Left kidney (tissue), 8 donors: ENCODE data around the gene RNASE2. TPM values are rescaled to one million over a fixed set of nuclear protein-coding genes. Genes with fewer than 3 reads are reported as not detected.
"Not testable (repeated sequence)": the region's sequence is repeated elsewhere in the genome, so short reads cannot be mapped to it uniquely, and the experiment has no call there.

Experiments used
- DNase-seq: peaks from one replicate; pipeline ENCODE4 v3.0.0-alpha.2; 2013
- long read RNA-seq, 8 donors: transcript quantifications; one replicate each; lab custom pipeline, GENCODE V29; 2026
- polyA plus RNA-seq: library from polyadenylated mRNA; unstranded; fragments of 120-200 nt; gene quantifications from one replicate; pipeline ENCODE4 v1.2.1, GENCODE V29; 2013; ENCODE audit not compliant: insufficient read length

RNASE2 gene
- polyA plus RNA-seq: 1.1 TPM
- long read RNA-seq, donor 1, partial matches to known transcripts: 0 of 1 reads
- long read RNA-seq, donor 1, other reads (novel, unspliced or antisense): 0 of 1 reads
- long read RNA-seq, donor 2, partial matches to known transcripts: 0 of 1 reads
- long read RNA-seq, donor 2, other reads (novel, unspliced or antisense): 0 of 1 reads
- long read RNA-seq, donor 3: 0 reads
- long read RNA-seq, donor 4: 0 reads
- long read RNA-seq, donor 5, partial matches to known transcripts: 0 of 1 reads
- long read RNA-seq, donor 5, other reads (novel, unspliced or antisense): 0 of 1 reads
- long read RNA-seq, donor 6: 0 reads
- long read RNA-seq, donor 7: 0 reads
- long read RNA-seq, donor 8: 0 reads

DNA sequence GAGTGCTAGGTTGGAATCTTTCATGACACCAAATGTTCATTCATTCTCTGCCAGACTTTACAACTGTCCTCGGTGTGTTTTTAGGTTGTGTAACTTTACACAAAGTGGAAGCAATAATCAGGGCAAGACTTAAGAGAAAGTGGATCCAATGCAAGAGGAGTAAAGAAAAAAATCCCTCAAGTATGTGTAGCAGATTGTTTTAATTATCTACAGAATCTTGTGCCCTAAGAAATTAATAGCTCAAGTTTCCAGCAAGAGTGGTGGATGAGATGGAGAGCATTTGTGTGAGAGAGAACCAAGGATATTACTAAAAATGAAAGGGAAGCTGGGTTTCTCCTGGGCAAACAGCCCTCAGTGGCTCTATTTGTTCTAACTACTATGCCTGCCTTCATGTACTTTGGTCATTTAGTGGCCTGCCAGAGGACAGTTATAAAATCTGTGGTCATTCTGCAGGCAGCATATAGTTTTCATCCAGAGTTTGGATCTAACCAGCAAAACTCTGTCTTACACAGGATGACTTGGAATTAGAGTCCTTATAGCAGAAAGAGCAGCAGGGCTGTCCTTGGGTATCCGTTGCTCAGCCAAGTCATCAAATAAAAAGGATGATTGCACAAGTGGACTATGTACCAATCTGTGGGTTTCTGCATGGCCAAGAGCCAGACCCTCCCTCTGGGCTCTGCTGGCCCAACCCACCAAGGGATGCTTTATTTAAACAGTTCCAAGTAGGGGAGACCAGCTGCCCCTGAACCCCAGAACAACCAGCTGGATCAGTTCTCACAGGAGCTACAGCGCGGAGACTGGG lies at the start of gene RNASE2:
Gene RNASE2 (plus strand): TSS at position 752 of the 802 bp plus-strand sequence. CDS start 285 bp downstream, outside the sequence.
- not testable (repeated sequence) for DNase-seq

DNA sequence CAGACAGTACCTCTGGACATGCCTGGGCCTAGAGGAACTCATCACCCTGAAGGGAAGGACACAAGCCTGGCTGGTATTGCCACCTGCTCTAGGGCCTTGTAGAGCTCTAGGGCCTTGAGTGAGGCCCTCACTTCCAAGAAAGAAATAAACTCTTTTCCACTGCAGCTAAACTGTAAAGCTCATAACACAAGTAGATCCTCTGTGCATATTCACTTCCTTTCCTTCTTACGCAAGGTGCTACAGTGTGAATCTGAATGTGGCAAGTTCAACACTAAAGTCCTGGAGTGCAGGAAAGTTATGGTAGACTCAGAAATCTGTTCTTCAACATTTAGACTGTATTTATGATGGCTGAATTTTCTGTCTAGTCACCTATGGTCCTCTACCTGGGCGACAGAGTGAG lies 49.6 kb upstream of the RNASE2 start:
- no peak for DNase-seq

DNA sequence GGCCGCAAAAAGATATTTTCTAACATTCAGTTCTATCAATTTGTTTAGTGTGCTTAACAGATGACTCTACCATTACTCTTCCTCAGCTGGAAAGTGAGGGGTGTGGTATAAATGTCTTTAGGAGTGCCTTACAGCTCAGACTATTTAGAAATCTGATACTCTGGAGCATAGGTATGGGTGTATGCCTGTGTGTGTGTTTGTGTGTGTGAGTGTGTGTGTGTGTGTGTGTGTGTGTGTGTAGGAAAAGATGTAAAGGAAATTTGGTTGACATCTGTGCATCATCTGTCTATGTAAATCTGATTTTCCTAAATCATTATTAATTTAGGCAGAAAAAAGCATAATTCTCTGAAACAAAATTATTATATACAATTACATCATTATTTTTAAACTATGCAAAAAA lies 48.1 kb upstream of the RNASE2 start:
- DNase-seq: no peak

DNA sequence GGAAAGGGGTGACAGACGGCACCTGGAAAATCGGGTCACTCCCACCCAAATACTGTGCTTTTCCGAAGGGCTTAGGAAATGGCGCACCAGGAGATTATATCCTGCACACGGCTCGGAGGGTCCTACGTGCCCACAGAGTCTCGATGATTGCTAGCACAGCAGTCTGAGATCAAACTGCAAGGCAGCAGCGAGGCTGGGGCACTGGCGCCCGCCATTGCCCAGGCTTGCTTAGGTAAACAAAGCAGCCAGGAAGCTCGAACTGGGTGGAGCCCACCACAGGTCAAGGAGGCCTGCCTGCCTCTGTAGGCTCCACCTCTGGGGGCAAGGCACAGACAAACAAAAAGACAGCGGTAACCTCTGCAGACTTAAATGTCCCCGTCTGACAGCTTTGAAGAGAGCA lies 44.5 kb upstream of the RNASE2 start:
- not testable (repeated sequence) for DNase-seq

DNA sequence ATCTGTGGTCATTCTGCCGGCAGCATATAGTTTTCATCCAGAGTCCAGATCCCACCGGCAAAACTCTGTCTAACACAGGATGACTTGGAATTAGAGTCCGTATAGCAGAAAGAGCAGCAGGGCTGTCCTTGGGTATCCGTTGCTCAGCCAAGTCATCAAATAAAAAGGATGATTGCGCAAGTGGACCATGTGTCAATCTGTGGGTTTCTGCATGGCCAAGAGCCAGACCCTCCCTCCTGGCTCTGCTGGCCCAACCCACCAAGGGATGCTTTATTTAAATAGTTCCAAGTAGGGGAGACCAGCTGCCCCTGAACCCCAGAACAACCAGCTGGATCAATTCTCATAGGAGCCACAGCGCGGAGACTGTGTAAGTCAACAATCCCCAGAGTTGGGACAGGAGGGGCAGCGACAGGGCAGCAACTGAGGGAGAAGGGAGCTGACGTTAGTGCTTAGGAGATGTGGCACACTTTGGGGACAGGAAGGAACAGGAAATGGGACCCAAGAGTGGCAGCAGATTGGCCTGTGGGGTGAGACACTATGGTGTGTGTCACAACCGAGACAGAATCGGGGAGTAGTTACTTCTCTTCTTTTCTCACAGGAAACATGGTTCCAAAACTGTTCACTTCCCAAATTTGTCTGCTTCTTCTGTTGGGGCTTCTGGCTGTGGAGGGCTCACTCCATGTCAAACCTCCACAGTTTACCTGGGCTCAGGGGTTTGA lies 36.1 kb upstream of the RNASE2 start:
- not testable (repeated sequence) for DNase-seq

DNA sequence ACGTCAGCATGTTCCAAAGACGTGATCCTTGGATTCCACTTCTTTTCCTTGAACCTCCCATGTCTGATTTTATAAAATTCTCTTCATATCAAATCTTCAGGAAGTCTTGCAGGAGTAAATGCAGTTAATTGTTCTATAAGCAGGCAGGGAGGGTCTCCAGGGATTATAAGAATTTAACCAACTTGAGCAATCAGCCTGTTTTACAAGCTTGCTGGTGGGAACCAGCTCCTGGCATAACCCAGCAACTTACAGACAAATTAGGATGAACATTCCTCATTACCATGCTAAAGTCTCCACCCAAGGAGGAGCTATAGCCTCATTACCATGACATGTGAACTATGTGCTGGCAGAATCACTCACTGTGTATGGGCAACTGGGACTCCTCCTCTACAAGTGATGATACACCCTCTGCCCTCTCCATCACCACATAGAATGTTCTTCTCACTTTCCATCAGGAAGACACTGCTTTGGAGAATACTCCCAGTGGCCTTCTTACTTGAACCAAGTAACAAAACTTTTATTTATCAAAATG lies 31.5 kb upstream of the RNASE2 start:
- DNase-seq: not testable (repeated sequence)

DNA sequence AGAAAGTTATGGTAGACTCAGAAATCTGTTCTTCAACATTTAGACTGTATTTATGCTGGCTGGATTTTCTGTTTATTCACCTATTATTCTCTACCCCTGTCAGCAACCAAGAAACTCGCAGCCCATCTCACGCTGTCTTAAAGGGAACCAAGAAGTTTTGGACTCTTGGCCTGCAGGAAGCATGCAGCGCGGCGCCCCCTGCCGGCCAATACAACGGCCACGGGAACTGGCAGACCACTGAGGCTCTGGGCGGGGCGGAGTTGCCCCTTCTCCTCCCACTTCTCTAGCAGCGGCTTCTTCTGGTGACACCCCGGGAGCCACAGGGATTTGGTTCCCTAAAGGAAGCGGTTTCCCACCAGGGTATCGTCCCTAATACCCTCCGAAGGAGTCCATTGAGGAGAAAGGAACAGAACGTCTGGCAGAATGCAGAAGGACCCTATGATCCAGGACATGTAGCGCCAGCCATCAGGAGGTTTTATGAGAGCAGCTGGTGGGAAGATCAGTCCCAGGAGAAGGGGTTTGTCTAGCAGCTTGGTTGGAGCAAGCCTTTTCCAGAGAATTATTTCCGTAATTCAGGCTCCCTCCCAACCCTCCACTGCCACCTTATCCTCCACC lies 21.0 kb upstream of the RNASE2 start:
- no peak for DNase-seq

DNA sequence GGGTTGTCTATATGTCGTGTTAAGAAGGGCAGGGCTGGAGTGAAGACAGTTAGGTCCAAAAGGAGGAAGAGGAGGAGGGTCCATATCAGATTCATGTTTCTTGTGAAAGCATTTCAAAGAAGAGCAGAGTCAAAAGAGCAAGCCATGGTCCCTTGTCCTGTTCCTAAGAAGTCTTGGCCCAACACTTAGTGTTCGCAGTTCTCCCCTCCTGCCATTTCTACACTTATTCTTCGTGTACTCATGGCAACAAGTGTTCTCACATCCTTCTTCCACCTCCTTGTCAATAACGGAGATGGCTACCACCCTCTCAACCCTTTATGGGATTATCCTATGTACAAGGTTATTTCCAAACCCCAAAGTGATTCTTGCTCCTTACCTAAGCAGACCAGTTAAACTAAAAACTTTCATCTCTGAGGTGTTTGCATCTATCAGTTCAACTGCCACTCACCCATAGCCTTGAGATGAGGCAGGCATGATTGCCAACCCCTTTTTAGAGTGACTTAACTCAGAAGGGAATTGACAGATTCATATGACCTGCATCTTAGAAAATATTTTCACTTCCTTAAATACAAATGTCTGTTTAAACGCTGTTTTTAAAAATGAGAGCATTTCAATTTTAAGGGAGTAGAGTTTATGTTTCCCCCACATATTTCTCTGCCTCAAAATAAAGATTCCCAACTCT lies 19.8 kb upstream of the RNASE2 start:
- no peak for DNase-seq

DNA sequence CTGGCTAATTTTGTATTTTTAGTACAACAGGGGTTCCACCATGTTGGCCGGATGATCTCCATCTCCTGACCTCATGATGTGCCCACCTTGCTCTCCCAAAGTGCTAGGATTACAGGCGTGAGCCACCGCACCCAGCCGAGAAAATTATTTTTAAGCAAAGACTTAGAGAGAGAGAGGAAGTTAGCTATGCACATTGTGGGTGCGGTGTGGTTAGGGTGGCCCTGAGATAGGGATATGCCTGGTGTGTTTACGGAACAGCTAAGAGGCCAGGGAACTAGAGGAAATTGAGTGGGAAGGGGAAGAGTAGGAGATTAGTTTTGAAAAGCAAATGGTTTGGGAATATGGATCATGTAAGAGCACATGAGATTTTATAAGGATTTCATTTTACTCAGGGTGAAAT lies 10.1 kb upstream of the RNASE2 start:
- not testable (repeated sequence) for DNase-seq

DNA sequence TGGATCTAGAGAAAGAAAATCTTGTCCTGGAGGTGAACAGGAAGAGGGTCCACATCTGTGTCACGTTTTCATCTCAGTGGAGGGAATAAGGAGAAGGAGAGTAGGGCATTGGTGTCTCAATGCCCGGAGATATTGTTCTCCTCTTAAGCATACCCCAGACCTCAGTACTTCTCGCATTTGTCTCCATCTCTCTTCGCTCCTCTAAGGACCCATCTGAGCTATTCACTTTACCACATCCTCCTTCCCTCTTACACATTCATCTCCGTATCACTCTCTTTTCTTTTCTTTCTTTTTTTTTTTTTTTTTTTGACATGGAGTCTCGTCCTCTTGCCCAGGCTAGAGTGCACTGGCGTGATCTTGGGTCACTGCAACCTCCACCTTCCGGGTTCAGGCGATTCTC lies 8.6 kb upstream of the RNASE2 start:
- not testable (repeated sequence) for DNase-seq

DNA sequence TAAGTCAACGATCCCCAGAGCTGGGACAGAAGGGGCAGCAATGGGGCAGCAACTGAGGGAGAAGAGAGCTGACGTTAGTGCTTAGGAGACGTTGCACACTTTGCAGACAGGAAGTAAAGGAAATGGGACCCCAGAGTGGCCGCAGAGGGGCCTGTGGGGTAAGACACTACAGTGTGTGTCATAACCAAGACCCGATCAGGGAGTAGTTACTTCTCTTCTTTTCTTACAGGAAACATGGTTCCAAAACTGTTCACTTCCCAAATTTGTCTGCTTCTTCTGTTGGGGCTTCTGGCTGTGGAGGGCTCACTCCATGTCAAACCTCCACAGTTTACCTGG lies 219 bp downstream of the RNASE2 start:
- DNase-seq: not testable (repeated sequence)

DNA sequence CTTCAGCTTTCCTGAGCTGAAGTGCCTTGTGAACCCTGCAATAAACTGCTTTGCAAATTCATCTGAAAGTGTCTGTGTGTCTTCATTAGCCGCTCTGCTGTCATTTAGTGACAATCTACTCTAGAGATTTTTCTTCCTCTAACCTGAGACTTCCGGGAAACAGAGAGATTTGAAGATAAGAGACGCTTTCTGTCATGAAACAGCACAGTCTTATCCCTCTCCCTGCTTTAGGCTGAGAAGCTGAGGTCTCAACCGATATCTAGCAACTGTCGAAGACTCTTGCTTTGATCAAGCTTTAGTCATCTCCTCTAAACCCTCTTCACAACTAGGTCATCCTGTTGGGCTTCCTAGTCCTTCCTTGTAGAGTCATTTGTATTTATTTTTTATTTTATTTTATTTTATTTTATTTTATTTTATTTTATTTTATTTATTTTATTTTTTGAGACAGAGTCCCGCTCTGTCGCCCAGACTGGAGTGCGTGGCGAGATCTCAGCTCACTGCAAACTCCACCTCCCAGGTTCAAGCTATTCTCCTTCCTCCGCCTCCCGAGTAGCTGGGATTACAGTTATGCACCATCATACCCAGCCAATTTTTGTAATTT lies 1.2 kb downstream of the RNASE2 start:
- DNase-seq: no peak

DNA sequence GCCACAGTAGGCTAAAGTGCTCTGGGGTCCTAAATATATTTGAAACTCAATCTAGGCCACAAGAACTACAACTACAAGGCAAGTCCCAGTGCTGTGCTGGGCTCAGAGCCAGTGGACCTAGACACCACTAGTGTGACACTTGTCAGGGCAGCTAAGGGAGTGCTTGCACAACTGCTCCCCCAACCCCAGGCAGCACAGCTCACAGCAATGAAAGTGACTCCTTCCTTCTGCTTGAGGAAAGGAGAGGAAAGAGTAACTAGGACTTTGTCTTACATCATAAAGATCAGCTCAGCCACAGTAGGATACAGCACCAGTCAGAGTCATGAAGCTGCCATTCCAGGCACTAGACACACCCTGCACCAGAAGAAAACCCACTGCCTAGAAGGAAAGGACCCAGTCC lies 3.7 kb downstream of the RNASE2 start:
- not testable (repeated sequence) for DNase-seq

DNA sequence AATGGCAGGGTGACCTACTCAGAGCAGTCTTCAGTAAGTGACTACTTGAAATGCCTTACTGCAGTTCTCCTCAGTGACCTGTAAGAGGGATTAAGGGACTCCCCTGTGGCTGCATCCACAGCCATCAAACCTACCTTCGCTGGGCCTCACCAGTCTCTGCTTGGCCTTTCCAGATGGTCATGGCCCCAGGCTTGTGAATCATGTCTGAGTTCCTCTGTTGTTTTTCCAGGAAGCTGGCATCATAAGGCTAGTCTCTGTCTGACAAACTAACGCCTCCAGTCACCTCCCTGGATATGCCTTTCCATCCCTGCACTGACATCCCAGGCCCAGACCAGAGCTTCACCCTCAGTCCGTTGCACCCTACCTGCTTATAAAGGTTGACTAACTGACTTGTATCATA lies 14.0 kb downstream of the RNASE2 start:
- no peak for DNase-seq

DNA sequence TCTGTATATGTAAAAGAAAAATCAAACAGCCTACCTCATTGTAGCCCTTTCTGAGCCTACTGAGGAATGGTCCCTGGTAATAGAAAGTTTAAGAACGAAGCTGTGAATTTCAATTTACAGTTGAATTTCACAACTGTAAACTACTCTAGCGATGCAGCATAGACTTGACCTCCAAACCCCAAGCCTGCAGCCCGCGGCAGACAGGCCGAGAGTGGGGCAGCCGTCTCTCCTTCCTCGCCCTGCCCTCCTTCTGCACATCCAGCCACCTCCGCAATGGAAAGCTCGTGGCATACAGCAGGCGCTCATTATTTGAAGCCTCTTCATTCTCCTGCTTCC lies 15.3 kb downstream of the RNASE2 start:
- no peak for DNase-seq

DNA sequence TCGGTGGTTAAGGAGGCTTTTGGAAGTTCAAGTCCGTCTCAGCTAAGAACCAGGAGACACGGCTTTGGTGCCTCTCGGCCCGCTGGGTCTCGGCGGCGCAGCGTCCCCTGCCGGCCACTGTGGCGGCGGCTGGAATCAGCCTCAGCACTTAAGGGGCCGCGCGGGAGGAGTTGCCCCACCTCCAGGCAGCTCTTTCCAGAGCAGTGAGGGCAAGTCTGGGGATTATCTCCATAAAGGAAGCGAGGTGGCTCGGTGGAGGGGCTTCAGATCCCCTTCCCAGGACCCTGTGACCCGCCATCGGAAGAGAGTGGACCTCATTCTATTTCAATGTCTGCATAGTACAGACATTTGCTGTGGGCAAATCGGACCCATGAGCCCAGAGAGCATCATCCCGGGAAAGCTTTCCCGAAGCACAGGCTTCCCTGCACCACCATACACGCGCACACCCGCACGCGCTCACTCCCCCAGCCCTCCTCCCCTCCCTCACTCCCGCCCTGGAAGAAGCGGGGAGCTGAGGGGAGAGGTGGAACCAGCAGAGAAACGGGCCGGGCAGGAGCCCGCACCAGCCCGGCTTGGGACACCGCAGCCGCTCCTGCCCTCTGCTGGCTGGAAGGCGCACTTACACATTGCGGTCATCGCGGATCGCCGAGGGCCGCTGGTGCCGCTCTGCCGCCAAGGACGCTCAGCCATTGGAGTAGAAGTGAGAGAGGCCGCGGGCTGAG lies 15.9 kb downstream of the RNASE2 start:
- DNase-seq: peak; percentile 83

DNA sequence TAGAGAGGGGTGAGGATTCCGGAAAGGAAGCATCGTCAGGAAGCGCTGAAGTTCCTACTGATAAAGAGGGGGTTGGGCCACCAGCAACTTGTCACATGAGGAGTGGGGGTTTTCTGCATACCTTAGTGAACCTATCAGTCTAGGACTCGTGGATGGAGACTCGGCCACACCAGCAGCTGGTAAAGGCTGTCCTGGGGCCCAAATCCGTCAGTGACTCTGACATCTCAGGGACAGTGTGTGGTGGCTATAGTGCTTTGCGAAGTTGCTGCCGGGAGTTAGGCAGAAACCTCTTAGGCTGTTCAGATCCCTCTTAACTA lies 16.4 kb downstream of the RNASE2 start:
- DNase-seq: no peak

DNA sequence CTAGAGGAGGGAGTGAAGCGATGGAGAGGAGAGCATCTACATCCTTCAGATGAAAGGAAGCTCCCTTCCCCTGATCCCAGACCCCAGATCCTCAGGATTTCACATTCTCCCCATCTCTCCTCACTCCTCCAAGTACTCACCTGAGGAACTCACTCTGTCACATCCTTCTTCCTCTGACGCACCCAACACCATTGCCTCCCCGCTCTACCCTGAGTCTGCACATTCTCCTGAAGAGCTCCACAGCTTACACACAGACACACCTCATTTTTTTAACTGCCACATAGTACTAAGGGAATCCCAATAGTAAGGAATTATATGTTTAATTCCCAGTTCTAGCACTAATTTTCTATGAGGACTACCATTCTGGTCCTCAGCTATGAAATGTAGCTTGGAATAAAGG lies 18.2 kb downstream of the RNASE2 start:
- DNase-seq: no peak

DNA sequence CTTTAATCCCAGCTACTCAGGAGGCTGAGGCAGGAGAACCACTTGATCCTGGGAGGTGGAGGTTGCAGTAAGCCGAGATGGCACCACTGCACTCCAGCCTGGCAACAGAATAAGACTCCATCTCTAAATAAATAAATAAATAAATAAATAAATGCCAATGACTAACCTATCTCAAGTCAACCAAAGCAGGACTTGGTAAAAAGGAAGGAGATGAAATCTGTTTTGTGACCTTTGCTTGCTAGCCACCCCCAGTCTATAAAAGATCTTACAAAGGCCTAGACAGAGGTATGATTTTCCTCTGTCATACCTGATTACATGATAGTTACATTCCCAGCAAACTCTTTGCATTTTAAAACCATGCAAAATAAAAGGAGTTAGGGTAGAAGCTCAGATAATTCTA lies 21.0 kb downstream of the RNASE2 start:
- DNase-seq: no peak

DNA sequence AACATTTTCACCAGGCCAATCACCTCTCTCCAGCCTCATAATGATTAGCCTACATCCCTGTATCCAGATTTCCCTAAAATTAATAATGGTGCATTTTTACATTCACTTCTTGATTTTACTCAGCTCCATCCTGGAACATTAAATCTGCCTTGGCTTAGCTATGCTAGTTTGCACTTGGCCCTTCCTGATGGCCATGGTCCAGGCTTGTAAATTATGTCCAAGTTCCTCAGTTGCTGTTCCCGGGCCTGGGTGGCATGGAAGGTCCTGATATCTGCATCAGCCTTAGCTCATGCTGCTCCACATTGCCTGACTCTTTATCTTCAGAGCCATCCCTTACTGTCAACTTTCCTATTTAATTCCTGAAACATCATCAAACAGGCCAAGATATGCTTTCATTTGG lies 23.4 kb downstream of the RNASE2 start:
- no peak for DNase-seq

DNA sequence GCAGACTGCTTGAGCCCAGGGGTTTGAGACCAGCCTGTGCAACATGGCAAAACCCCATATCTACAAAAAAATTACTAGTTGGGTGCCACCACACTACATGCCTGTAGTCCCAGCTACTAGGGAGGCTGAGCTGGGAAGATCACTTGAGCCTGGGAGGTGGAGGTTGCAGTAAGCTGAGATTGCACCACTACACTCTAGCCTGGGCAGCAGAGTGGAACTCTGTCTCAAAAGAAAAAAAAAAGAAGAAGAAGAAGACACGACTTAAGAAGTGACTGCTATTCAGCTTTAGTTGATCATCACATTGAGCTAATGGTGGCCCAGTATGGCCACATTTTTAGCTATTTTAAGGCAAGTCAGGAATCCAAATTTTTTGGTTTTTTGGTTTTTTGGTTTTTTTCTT lies 25.6 kb downstream of the RNASE2 start:
- DNase-seq: no peak
